Type B pancreatic cell (in vitro differentiated cells): ENCODE results near the gene DPYSL5. TPM values are rescaled to one million over a fixed set of nuclear protein-coding genes. Genes with fewer than 3 reads are reported as not detected.
"Not testable (repeated sequence)": the region's sequence is repeated elsewhere in the genome, so short reads cannot be mapped to it uniquely, and the experiment has no call there.

Experiments used
- DNase-seq: peaks from one replicate; pipeline ENCODE4 v3.0.0; 2021; ENCODE audit warnings: mixed read lengths; ENCODE audit not compliant: unreplicated experiment; ENCODE audit errors: extremely low spot score
- H3K27ac Mint-ChIP-seq: 2 replicates; pipeline ENCODE4 v1.8.0; 2021; ENCODE audit warnings: mild to moderate bottlenecking, mixed read lengths
- H3K27me3 Mint-ChIP-seq: 2 replicates; pipeline ENCODE4 v1.8.0; 2021; ENCODE audit warnings: mixed read lengths
- H3K36me3 Mint-ChIP-seq: 2 replicates; pipeline ENCODE4 v1.8.0; 2021; ENCODE audit warnings: mixed read lengths
- H3K4me1 Mint-ChIP-seq: one replicate; pipeline ENCODE4 v1.8.0; 2021; ENCODE audit warnings: mixed read lengths; ENCODE audit not compliant: unreplicated experiment
- H3K4me3 Mint-ChIP-seq: 2 replicates; pipeline ENCODE4 v1.8.0; 2021; ENCODE audit warnings: mild to moderate bottlenecking, mixed read lengths
- H3K9me3 Mint-ChIP-seq: 2 replicates; pipeline ENCODE4 v1.8.0; 2021; ENCODE audit warnings: mixed read lengths
- total RNA-seq: library from RNA; stranded (reverse); gene quantifications from 2 replicates; pipeline ENCODE4 v1.2.1, GENCODE V29; 2021; ENCODE audit warnings: low replicate concordance
- TF ChIP-seq, protein P1 (sequence below): fragments of 200-600 bp; sonication (generic); conservative IDR thresholded peaks from 2 replicates; pipeline ENCODE4 v1.5.0; 2021; ENCODE audit warnings: antibody characterized with exemption, mild to moderate bottlenecking

The DPYSL5 gene
- total RNA-seq, 1 donor from 2014 or later, result 51.1 TPM

DNA sequence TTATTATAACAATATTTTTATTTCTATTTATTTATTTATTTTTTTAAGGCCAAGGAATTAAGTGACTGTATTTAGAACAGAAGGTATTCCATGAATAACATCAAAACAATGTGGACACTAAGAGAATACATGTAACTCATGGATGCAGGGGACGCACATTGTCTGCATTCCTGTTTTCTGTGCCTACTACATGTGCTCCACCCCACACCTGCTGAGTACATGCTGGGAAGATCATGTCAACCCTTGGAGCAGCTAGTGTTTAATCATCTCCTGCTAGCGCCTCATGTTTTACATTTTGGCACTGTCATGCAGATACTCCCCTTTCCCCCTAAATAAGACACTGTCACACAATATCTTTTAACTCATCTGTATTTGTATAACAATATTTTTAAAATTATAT is 29.3 kb downstream of the DPYSL5 start:
- H3K36me3 Mint-ChIP-seq, result peaks cover 3% of the 10 kb centered on the region
- peaks cover 4% of the 10 kb centered on the region for H3K4me1 Mint-ChIP-seq
- H3K27ac Mint-ChIP-seq, result no peak overlapping the region
- TF ChIP-seq, protein P1, sequence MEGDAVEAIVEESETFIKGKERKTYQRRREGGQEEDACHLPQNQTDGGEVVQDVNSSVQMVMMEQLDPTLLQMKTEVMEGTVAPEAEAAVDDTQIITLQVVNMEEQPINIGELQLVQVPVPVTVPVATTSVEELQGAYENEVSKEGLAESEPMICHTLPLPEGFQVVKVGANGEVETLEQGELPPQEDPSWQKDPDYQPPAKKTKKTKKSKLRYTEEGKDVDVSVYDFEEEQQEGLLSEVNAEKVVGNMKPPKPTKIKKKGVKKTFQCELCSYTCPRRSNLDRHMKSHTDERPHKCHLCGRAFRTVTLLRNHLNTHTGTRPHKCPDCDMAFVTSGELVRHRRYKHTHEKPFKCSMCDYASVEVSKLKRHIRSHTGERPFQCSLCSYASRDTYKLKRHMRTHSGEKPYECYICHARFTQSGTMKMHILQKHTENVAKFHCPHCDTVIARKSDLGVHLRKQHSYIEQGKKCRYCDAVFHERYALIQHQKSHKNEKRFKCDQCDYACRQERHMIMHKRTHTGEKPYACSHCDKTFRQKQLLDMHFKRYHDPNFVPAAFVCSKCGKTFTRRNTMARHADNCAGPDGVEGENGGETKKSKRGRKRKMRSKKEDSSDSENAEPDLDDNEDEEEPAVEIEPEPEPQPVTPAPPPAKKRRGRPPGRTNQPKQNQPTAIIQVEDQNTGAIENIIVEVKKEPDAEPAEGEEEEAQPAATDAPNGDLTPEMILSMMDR, result no peak
- no peak for DNase-seq
- no peak overlapping the region for H3K4me3 Mint-ChIP-seq
- H3K9me3 Mint-ChIP-seq, result no peaks in the 10 kb centered on the region
- no peaks in the 10 kb centered on the region for H3K27me3 Mint-ChIP-seq

DNA sequence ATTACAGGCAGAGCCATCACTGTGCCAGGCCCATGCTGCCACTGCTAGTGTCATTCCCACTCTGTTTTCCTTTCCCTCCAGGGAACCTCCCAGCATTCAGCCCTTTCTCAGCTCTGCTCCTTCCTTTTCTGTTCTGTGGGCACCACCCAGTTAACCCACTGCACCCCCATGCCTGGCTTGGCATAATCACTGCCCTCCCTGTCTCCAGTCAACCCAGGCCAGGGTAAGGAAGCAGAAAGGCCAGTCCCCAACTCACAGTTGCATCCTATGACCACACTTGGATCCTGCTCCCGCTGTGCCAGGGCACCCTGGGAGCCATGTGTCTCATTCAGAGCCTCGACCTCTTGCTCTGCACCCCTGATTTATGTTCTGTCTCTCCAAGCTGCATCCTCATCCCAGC is 32.2 kb downstream of the DPYSL5 start:
- peak; percentile 47 for DNase-seq
- H3K27me3 Mint-ChIP-seq, result no peaks in the 10 kb centered on the region
- TF ChIP-seq, protein P1, result no peak
- peaks cover 5% of the 10 kb centered on the region for H3K4me1 Mint-ChIP-seq
- H3K36me3 Mint-ChIP-seq, result peaks cover 3% of the 10 kb centered on the region
- no peak overlapping the region for H3K4me3 Mint-ChIP-seq
- H3K9me3 Mint-ChIP-seq, result no peaks in the 10 kb centered on the region
- no peak overlapping the region for H3K27ac Mint-ChIP-seq

DNA sequence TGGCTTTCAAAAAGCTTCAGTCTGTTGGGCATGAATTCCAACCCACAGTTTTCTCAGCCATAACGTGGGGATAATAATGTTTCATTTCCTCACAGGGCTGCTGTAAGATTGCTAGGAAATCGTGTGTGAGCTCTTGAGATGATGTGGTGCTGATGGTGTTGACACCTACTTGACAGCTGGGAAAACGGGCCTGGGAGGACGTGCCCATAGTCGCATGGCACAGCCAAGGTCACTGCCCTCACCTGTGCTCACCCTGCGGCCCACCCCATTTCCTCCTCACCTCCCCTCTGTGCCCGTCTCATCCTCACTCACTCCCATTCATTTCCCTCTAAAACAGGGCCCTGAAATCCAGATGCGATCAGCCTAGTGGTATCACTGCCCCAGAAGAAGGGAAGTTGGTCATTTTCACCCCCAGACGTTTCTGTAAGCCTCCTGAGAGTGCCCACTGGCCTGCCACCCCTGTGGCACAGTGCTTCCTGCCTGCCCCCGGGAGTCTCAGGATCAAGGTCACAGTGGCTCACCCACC is 33.0 kb downstream of the DPYSL5 start:
- peaks cover 3% of the 10 kb centered on the region for H3K36me3 Mint-ChIP-seq
- DNase-seq, result peak; percentile 49
- H3K4me1 Mint-ChIP-seq, result peaks cover 5% of the 10 kb centered on the region
- H3K9me3 Mint-ChIP-seq, result no peaks in the 10 kb centered on the region
- TF ChIP-seq, protein P1, result no peak
- H3K4me3 Mint-ChIP-seq, result no peak overlapping the region
- no peak overlapping the region for H3K27ac Mint-ChIP-seq
- no peaks in the 10 kb centered on the region for H3K27me3 Mint-ChIP-seq

GRCh38 chr2:26882220-26882619 is 34.3 kb downstream of the DPYSL5 start:
- not testable (repeated sequence) for H3K36me3 Mint-ChIP-seq, H3K4me3 Mint-ChIP-seq, H3K27ac Mint-ChIP-seq, H3K9me3 Mint-ChIP-seq, H3K4me1 Mint-ChIP-seq, H3K27me3 Mint-ChIP-seq
- DNase-seq, result peak; percentile 39

DNA sequence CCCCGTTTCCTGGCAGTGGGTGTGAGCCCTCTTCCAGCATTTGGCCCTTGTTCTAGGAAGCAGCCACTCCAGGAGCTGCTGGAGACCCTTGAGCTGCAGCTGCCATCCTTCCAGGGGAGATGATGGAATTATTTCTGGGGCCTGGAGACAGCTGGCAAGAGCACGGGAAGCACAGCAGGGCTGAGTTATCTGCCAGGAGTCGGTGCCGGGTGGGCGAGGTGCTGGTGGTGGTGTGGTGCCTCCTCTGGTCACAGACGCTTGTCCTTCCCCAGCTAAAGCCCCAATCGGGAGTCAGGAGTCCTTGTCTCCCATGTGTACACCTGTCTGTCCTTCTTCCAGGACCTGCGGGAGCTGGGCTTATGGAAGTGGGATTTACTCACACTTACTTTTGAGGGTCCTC is 36.0 kb downstream of the DPYSL5 start:
- Mint-ChIP-seq H3K27ac (no peak overlapping the region), H3K36me3 (peaks cover 2% of the 10 kb centered on the region), H3K9me3 (no peaks in the 10 kb centered on the region), H3K4me3 (no peak overlapping the region), H3K27me3 (no peaks in the 10 kb centered on the region), H3K4me1 (peaks cover 13% of the 10 kb centered on the region)
- TF ChIP-seq, protein P1, result no peak
- DNase-seq, result peak; percentile 55

DNA sequence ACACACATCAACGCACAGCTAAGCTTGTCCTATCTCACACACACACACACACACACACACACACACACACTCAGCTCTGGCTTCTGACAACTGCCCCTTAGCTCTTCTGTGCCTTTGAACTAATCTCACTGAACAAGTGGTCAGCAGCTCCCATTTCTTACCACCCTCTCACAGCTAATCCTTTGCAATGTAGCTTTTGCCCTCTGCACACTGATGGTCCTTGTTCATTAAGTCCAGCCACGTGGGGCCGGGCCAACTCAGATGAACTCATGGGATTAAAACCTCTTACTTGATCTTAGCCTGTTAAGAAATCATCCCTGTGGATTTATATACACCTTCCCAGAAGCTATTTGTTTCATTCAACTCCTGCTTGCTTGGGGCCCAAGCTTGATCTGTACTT is 36.6 kb downstream of the DPYSL5 start:
- Mint-ChIP-seq H3K4me3 (no peak overlapping the region), H3K27ac (no peak overlapping the region), H3K36me3 (no peaks in the 10 kb centered on the region), H3K4me1 (peaks cover 13% of the 10 kb centered on the region), H3K27me3 (no peaks in the 10 kb centered on the region), H3K9me3 (no peaks in the 10 kb centered on the region)
- no peak for DNase-seq
- TF ChIP-seq, protein P1, result no peak
